ENCODE measurements around the gene ENO1. TPM values are rescaled to one million over a fixed set of nuclear protein-coding genes. Genes with fewer than 3 reads are reported as not detected.

Gene ENO1
- total and polyA plus RNA-seq, 2 of the 4 experiments (the other 2 are of a cell fraction), result 2,125 to 3,643 TPM

DNA sequence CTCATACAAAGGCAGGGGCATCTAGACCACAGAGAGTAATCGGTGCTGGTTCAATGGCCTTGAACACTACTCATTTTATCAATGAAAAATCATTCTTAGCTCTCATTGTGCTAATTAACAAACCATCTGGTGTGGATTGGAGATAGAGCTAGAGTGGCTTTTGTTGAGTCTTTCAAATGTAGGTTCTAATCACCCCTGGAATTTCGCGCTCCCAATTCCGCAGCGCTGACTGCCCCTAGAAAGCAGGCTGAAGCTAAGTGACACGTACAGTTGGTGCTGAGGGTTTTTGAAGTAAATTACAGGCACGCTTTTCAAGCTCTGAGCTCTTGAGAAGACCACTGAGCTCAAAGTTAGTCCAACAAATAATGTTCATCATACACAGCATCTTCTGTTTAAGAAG is 36.0 kb upstream of the ENO1 start:
- no peak overlapping the region for H3K56ac ChIP-seq (ENCODE audit: extremely low read depth, insufficient read depth, low read length)
- no peak overlapping the region for H3K9ac ChIP-seq (ENCODE audit: low read depth, low read length)
- H3K36me3 ChIP-seq (ENCODE audit: control insufficient read depth, insufficient read depth, low read length), result no peaks in the 10 kb centered on the region
- H2AK9ac ChIP-seq (replicated peaks; ENCODE audit: low read depth, low read length, poor library complexity), result peak overlapping the region; percentile 66
- ChIA-PET POLR2A (ENCODE audit: unreplicated experiment) (interaction anchor here (0.5 kb wide), 1 partner anchor 24 kb away, joined by 4 read pairs; no protein-coding TSS in a partner anchor), CTCF (interaction anchor here (0.5 to 2.6 kb wide), 7 partner anchors 55 to 231 kb away, joined by 3 to 11 read pairs (median 4); no protein-coding TSS in a partner anchor)
- no peaks in the 10 kb centered on the region for H3K79me1 ChIP-seq (ENCODE audit: low read depth in 1 of 2, low read length in 2 of 2)
- ATAC-seq (ENCODE audit: low read depth) (no peak), DNase-seq (no peak)
- no peak overlapping the region for H3K4me2 ChIP-seq (ENCODE audit: low read depth, low read length)
- no peak overlapping the region for H4K5ac ChIP-seq (ENCODE audit: low read depth, low read length)
- H3K4ac ChIP-seq (ENCODE audit: low read depth, low read length), result no peak overlapping the region
- no CpG with 5 or more reads among the region's 7 CpGs for WGBS, 2 experiments (ENCODE audit: extremely low coverage in 2 of 2, insufficient read length in 1 of 2)
- no peak overlapping the region for H2BK20ac ChIP-seq (ENCODE audit: low read depth, low read length)
- BruUV-seq (replicated peaks), result no TSS peak
- no peak overlapping the region for H2AK5ac ChIP-seq (ENCODE audit: low read depth, low read length)
- H3K27me3 ChIP-seq (ENCODE audit: control insufficient read depth, insufficient read depth, low read length), result peaks cover 2% of the 10 kb centered on the region; the same call in 1 of the 2 replicates
- intact Hi-C loops (cut with micrococcal nuclease), result no loop called here
- no peak overlapping the region for H3K4me3 ChIP-seq (ENCODE audit: insufficient read depth, low read depth, low read length)
- H3K9me1 ChIP-seq (ENCODE audit: insufficient read depth, low read length), result no peaks in the 10 kb centered on the region
- H4K20me1 ChIP-seq (ENCODE audit: insufficient read depth, low read length), result no peaks in the 10 kb centered on the region
- peaks cover 4% of the 10 kb centered on the region for H3K9me3 ChIP-seq (ENCODE audit: control insufficient read depth, insufficient read depth, low read length)
- H2BK120ac ChIP-seq (ENCODE audit: low read depth, low read length), result no peak overlapping the region
- dilution Hi-C loops (cut with HindIII; ENCODE audit: low sequenced_read_pairs, unreplicated experiment), result no loop called here
- H2BK15ac ChIP-seq (ENCODE audit: low read depth, low read length), result no peak overlapping the region
- no peak overlapping the region for H4K8ac ChIP-seq (ENCODE audit: low read depth in 2 of 2, low read length in 2 of 2)
- no peak overlapping the region for H3K18ac ChIP-seq (ENCODE audit: low read depth, low read length)
- in situ Hi-C loops (cut with MboI; ENCODE audit: low sequenced_read_pairs), result loop anchor here (25.0 kb wide), 1 partner anchor 573 kb away; no protein-coding TSS in a partner anchor
- H3K4me1 ChIP-seq (ENCODE audit: control insufficient read depth, insufficient read depth, low read length), result no peaks in the 10 kb centered on the region
- no peak overlapping the region for H2BK5ac ChIP-seq (ENCODE audit: low read depth, low read length, poor library complexity, severe bottlenecking)
- no peak overlapping the region for H4K91ac ChIP-seq (ENCODE audit: insufficient read depth, low read depth, low read length)
- H3K27ac ChIP-seq (ENCODE audit: insufficient read depth, low read length), result no peak overlapping the region
- H3K23ac ChIP-seq (ENCODE audit: low read depth, low read length), result no peak overlapping the region
- no peak overlapping the region for H3K14ac ChIP-seq (replicated peaks; ENCODE audit: low read depth, low read length)
- no peak overlapping the region for H2AFZ ChIP-seq (replicated peaks; ENCODE audit: low read length, poor library complexity)
- TF ChIP-seq RFX5 (IDR thresholded peaks at IDR 0.05; ENCODE audit: low read depth, low read length), result no peak
- no peak for TF ChIP-seq SMC3 (IDR thresholded peaks at IDR 0.05; ENCODE audit: low read depth, low read length)
- no peak for TF ChIP-seq NFE2L2 (IDR thresholded peaks at IDR 0.05; ENCODE audit: low read depth, low read length)
- no peak for TF ChIP-seq RAD21 (IDR thresholded peaks at IDR 0.05; ENCODE audit: low read length)
- TF ChIP-seq, protein P1, sequence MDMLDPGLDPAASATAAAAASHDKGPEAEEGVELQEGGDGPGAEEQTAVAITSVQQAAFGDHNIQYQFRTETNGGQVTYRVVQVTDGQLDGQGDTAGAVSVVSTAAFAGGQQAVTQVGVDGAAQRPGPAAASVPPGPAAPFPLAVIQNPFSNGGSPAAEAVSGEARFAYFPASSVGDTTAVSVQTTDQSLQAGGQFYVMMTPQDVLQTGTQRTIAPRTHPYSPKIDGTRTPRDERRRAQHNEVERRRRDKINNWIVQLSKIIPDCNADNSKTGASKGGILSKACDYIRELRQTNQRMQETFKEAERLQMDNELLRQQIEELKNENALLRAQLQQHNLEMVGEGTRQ (IDR thresholded peaks at IDR 0.05; ENCODE audit: low read depth, low read length), result no peak
- TF ChIP-seq CEBPB (IDR thresholded peaks at IDR 0.05; ENCODE audit: low read depth, low read length), result no peak
- TF ChIP-seq ELK1 (IDR thresholded peaks at IDR 0.05; ENCODE audit: borderline replicate concordance, low read depth, low read length), result no peak
